ENCODE measurements around the gene PTPRA. TPM values are rescaled to one million over a fixed set of nuclear protein-coding genes. Genes with fewer than 3 reads are reported as not detected.
A peak's percentile ranks its signal among the peaks of the same experiment; 100 is the strongest.

Gene PTPRA
- total and polyA plus RNA-seq, 2 of the 13 experiments (the other 11 are each of a cell fraction or from before 2014, with no cell fraction given), result 47.2 to 127 TPM

- no peak for TF ChIP-seq NONO (IDR thresholded peaks at IDR 0.05)
- peak; percentile 90 for TF ChIP-seq NONO (CRISPR knock-in tag; conservative IDR thresholded peaks at IDR 0.05)
- TF ChIP-seq MXD1 (CRISPR knock-in tag; IDR thresholded peaks at IDR 0.05), result no peak
- no peak; the same call in 1 of the 2 replicates for TF ChIP-seq GABPB1 (CRISPR knock-in tag; IDR thresholded peaks at IDR 0.05)
- TF ChIP-seq, protein P1, sequence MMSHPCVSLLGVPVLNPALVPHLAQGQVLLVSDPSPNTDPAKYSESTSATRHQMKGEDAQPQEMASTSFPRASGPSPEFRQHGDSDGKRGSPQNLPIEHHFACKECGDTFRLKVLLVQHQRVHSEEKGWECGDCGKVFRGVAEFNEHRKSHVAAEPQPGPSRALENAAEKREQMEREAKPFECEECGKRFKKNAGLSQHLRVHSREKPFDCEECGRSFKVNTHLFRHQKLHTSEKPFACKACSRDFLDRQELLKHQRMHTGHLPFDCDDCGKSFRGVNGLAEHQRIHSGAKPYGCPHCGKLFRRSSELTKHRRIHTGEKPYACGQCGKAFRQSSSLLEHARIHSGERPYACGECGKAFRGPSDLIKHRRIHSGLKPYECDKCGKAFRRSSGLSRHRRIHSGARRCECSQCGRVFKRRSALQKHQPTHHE (CRISPR knock-in tag; IDR thresholded peaks at IDR 0.05; ENCODE audit: borderline replicate concordance), result no peak
- TF ChIP-seq KDM5B (CRISPR knock-in tag; IDR thresholded peaks at IDR 0.05; ENCODE audit: borderline replicate concordance), result no peak
- no peak for TF ChIP-seq ZNF260 (CRISPR knock-in tag; IDR thresholded peaks at IDR 0.05; ENCODE audit: borderline replicate concordance, low read depth)
- no peak for TF ChIP-seq CSRNP2 (CRISPR knock-in tag; conservative IDR thresholded peaks at IDR 0.05; ENCODE audit: low read depth)
- no peak for TF ChIP-seq KLF13 (CRISPR knock-in tag; IDR thresholded peaks at IDR 0.05)
- no peak for TF ChIP-seq EZH2 (conservative IDR thresholded peaks at IDR 0.05; ENCODE audit: low read depth, low read length)
- no peak; the same call in 1 of the 2 replicates for TF ChIP-seq ZBTB2 (CRISPR knock-in tag; IDR thresholded peaks at IDR 0.05; ENCODE audit: low read depth)
- TF ChIP-seq, protein P2, sequence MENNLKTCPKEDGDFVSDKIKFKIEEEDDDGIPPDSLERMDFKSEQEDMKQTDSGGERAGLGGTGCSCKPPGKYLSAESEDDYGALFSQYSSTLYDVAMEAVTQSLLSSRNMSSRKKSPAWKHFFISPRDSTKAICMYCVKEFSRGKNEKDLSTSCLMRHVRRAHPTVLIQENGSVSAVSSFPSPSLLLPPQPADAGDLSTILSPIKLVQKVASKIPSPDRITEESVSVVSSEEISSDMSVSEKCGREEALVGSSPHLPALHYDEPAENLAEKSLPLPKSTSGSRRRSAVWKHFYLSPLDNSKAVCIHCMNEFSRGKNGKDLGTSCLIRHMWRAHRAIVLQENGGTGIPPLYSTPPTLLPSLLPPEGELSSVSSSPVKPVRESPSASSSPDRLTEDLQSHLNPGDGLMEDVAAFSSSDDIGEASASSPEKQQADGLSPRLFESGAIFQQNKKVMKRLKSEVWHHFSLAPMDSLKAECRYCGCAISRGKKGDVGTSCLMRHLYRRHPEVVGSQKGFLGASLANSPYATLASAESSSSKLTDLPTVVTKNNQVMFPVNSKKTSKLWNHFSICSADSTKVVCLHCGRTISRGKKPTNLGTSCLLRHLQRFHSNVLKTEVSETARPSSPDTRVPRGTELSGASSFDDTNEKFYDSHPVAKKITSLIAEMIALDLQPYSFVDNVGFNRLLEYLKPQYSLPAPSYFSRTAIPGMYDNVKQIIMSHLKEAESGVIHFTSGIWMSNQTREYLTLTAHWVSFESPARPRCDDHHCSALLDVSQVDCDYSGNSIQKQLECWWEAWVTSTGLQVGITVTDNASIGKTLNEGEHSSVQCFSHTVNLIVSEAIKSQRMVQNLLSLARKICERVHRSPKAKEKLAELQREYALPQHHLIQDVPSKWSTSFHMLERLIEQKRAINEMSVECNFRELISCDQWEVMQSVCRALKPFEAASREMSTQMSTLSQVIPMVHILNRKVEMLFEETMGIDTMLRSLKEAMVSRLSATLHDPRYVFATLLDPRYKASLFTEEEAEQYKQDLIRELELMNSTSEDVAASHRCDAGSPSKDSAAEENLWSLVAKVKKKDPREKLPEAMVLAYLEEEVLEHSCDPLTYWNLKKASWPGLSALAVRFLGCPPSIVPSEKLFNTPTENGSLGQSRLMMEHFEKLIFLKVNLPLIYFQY (CRISPR knock-in tag; IDR thresholded peaks at IDR 0.05; ENCODE audit: borderline replicate concordance), result peak; percentile 19; the same call in 1 of the 2 replicates
- TF ChIP-seq, protein P3, sequence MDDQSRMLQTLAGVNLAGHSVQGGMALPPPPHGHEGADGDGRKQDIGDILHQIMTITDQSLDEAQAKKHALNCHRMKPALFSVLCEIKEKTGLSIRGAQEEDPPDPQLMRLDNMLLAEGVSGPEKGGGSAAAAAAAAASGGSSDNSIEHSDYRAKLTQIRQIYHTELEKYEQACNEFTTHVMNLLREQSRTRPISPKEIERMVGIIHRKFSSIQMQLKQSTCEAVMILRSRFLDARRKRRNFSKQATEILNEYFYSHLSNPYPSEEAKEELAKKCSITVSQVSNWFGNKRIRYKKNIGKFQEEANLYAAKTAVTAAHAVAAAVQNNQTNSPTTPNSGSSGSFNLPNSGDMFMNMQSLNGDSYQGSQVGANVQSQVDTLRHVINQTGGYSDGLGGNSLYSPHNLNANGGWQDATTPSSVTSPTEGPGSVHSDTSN (CRISPR knock-in tag; IDR thresholded peaks at IDR 0.05; ENCODE audit: borderline replicate concordance), result no peak
- peak; percentile 86 for TF ChIP-seq KDM3A (CRISPR knock-in tag; IDR thresholded peaks at IDR 0.05; ENCODE audit: low read depth)
- peak; percentile 70; the same call in 1 of the 2 replicates for TF ChIP-seq ZNF556 (CRISPR knock-in tag; IDR thresholded peaks at IDR 0.05; ENCODE audit: borderline replicate concordance)
- no peak for TF ChIP-seq GTF2F1 (IDR thresholded peaks at IDR 0.05; ENCODE audit: low read length)
- TF ChIP-seq HNRNPH1 (optimal IDR thresholded peaks at IDR 0.05; ENCODE audit: low read depth, low read length), result no peak
- TF ChIP-seq SRSF1 (optimal IDR thresholded peaks at IDR 0.05; ENCODE audit: low read depth, low read length), result no peak
Measured at GRCh38 chr20:2946988-2947961, 74.0 kb downstream of the PTPRA start (continued).
